ENCODE data around the gene HAVCR2.

HAVCR2 gene

DNA sequence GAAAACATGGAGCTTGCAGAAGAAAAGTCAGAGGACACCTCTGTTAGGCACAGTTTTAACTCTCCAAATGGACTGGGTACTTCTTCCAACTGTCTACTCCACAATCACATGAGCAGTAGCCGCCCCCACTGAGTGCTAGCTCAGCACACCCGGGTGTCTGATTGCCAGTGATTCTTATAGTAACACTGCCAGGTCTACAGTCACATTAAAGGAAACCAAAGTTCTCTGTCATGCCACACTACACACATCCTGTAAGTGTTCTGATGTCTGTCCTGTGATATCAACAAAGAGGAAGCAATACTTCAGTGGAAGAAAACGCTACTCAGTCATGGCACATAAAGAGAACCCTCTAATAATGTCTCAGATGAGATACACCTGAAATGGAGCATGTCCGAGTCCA, at the start of gene HAVCR2:
Gene HAVCR2 (minus strand): TSS at position 69 of the 400 bp plus-strand sequence. CDS start 61 bp downstream, at position 8.
- peak; percentile 22 to 35 for DNase-seq (ENCODE audit: low read depth in 2 of 2)

- no peak for DNase-seq (ENCODE audit: low read depth in 2 of 2)
Observed at GRCh38 chr5:157157293-157157891, 48.5 kb upstream of the HAVCR2 start.

- DNase-seq (ENCODE audit: low read depth in 2 of 2), result no peak
Observed at GRCh38 chr5:157155297-157155696, 46.5 kb upstream of the HAVCR2 start.

- DNase-seq (ENCODE audit: low read depth in 2 of 2), result no peak
Observed at GRCh38 chr5:157150995-157151394, 42.2 kb upstream of the HAVCR2 start.

DNA sequence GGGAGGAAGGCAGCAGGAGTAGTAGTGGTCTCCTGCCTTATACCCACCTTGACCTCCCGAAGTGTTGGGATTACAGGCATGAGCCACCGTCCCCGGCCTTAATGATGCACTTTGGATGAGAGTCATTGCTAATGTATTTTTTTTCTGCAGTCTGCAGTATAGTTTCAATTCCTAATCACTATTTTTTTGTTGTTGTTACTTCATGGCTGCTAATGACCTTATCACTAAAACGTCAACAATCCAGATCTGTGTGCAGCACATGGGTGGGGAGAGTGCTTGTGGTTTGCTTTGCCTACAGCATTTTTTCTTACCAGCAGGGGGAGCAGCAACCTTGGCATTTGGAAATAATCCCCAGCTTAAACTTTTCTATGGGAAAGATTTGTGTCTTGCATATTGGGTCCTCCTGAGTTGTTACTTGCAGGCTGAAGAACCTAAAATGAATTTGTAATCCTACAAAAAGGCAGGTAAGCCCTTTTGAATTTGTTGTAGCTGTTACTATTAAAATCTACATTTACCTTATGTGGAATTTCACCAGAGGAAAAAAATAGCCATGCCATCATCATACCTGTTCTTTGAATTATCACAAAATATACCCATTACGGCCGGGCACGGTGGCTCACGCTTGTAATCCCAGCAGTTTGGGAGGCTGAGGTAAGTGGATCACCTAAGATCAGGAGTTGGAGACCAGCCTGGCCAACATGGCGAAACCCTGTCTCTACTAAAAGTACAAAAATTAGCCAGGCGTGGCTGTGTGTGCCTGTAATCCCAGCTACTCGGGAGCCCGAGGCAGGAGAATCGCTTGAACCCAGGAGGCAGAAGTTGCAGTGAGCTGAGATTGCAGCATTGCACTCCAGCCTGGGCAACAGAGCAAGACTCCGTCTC, 40.1 kb upstream of the HAVCR2 start:
- DNase-seq (ENCODE audit: low read depth in 2 of 2), result peak; percentile 76 to 77

DNA sequence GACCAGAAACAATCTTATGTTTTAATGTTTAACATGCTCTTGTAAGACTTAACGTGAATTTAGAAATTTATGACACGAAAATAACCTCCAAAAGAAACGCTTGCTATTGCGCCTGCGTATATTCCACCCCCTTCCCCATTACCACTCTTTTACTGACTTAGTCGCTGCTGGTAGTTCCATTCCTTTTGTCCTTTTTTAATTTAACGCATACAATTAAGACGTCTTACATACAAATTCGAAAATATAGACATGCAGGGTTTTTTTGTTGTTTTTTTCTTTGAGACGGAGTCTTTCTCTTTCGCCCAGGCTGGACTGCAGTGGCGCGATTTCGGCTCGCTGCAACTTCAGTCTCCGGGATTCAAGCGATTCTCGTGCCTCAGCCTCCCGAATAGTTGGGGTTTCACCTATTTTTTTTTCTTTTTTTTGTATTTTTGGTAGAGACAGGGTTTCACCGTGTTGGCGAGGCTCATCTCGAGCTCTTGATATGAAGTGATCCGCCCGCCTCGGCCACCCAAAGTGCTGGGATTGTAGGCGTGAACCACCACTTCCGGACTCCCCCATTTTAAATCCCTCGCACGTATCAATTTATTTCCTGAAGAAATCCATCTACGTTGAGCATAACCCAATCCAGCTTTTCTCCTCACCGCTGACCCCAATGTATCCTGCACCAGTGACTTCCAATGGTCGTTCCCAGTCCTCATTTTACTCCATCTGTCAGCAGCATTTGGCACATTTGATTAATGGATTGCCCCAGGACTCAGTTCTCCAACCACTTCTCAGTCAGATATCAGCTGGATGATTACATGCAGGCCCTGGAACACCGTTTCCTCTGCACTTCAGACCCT, 34.5 kb upstream of the HAVCR2 start:
- peak; percentile 37 to 54 for DNase-seq (ENCODE audit: low read depth in 2 of 2)

DNA sequence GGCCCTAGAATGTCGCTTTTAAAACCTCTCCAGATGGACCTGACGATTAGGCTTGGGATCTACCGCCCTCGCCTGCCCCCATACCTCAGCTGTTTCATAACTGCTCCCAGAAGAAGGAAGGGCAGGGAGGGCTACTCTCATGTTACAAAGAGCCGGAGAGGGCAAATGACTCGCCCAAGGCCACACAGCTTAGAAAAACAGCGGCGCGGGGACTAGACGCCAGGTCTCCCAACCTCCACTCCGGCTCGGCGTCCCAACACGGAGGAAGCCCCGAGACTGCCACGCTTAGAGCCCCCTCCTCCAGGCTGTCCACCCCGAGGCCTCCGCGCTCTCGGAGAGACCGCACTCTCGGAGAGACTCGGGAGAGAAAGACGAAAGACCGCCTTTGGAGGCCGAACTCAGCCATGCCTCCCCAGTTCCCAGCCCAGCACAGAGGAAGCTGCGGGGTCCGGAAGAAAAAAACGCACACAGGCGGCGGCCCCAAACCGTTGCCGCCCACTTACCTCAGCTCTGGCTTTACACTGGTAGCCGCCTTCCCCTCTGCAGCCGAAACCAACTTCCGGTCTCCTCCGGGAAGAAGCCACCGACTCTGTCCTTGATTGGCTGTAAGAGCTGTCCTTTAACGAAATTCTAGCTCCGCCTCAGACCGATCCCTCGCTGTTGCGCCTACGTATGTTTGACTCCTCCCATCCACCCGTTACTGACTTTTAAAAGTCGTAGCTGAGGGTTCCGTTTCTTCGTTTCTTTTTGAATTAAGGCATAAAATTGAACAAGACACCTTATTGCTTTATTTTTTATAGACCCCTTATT, 33.7 kb upstream of the HAVCR2 start, which contains the start of gene MED7:
Gene MED7 (minus strand): TSS at position 549 of the 810 bp plus-strand sequence. CDS start 3,434 bp downstream, outside the sequence.
- peak; percentile 70 to 92 for DNase-seq (ENCODE audit: low read depth in 2 of 2)

DNA sequence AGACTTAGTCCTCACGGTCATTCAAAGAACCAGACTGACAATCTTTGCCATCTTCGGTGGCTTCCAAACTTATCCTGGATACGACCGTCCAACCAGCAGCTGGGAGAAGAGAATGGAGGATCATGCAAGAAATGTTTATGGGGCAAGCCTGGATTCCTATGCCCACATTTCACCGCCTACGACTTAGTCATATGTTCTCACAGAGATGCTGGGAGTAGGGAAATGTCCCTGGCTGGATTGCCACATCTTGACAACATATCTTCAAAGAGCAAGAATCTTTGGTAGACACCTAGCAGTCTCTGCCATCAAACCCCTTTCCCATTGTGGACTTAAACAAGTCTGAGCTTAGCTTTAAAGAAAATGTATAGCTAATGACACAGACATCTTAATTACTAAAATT, 28.8 kb upstream of the HAVCR2 start:
- DNase-seq (ENCODE audit: low read depth in 2 of 2), result no peak

DNA sequence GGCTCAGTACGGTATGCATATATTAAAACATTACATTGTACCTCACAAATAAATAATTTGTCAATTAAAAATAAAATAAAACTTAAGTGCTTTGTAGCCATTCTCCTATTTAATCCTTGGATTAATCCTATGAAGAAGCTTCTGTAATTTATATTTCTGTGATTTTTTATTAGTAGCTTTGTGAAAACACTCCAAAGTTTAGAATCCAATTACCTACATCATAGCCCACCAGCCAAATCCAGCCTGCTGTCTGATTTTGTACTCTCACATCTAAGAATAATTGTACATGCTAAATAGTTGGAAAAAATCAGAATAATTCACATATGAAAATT, 23.4 kb upstream of the HAVCR2 start:
- no peak for DNase-seq (ENCODE audit: low read depth in 2 of 2)

DNA sequence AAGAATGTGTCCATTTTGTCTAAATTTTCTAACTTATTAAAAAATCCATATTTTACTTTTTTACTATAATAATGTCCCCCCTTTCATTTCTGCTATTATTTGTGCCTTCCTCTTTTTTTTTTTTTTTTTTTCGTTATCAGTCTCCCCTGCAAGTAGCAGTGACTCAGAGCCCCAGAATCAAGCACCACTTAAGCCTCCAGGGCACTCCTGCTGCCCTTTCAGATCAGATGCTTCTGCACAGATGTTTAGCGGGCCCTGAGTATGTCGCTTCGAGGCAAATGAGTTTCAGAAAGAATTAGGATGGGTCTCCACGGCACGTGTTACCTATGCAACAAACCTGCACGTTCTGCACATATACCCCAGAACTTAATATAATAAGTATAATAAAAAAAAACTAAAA, 22.1 kb upstream of the HAVCR2 start:
- no peak for DNase-seq (ENCODE audit: low read depth in 2 of 2)

DNA sequence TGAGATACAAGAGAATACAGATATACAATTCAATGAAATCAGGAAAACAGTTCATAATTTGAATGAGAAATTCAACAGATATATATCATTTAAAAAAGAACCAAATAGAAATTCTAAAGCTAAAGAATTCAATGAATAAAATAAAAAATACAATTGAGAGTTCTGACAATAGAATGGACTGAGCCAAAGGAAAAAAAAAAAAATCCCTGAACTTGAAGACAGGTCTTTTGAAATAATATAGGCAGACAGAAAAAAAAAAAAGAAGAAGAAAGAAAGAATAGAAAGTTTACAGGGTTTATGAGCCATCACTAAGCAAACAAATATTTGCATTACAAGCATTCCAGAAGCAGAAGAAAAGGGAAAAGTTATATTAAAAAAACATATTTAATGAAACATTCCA, 12.9 kb upstream of the HAVCR2 start:
- no peak for DNase-seq (ENCODE audit: low read depth in 2 of 2)

DNA sequence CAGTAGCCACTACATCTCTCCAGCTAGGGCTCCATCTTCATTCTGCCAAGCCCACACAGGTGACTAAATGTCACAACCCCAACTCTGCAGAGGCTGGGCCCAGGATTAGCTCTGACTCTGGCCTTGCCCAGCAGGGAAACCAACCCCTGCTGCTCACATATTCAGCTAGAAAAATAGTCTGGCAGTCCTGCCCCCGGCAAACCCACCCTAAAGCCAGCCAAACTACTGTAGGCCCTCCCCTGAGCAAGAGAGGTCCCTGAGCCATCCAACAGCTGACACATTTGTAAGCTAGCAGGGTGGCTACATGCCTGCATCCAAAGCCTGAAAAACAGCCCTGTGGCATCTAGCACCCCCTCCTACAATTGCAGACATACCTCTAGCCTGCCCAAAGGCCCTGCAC, 11.3 kb upstream of the HAVCR2 start:
- no peak for DNase-seq (ENCODE audit: low read depth in 2 of 2)

DNA sequence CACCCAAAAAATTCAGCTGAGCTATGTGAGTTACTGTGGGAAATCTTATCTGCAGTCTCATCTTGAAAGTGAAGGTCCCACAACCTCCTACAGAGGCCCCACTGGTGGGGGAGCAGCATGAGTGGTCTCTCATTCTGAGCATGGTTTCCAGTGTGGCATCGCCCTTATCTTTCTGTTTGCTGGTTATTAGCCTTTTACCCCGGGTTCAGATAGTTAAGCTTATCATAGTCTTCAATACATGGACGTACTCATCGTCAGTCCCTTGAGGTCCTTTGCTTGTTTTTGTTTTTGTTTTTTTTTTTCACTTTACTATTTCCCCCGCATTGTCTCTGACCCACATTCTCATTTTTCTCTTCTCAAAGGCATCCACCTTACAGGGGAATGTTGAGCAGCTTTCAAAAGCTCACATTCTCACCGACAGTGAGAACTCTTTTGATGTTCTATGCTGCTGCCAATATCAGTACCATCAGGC, 7.7 kb upstream of the HAVCR2 start:
- DNase-seq (ENCODE audit: low read depth in 2 of 2), result peak in 1 of 2 donors; percentile 21

DNA sequence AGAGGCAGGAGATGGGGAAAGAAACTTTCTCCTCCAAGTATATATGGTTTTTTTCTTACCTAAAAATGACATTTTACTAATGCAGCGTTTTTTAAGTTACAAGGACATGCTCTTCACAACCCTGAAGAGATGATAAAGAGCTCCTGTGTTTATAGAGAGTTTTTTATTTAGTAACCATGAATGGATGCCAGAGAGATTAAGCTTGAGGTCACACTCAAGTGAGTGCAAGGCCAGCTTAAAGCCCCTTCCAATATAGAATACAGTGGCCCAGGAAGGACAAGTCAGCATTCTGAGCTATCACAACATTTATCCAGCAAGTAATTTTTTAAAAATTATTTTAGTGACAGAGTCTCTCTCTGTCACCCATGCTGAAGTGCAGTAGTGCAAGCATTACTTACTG, 6.7 kb upstream of the HAVCR2 start:
- no peak for DNase-seq (ENCODE audit: low read depth in 2 of 2)

DNA sequence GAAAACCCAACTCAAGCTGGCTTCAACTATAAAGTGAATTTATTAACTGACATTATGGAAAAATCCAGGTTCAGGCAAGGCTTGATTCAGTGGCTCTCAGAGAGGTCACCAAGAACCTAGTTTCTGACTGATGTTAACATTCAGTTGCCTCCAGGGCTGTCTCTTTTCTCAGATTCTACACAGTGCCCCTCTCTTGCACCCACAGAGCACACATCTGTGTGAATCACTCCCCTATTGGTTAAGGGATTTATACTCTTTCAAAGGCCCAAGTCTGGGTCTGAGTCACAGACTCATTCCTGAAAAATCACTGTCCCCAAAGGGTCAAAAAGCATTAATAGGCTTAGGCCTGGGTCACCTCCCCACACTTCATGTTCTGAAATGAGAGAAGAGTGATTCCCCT, 6.2 kb upstream of the HAVCR2 start:
- no peak for DNase-seq (ENCODE audit: low read depth in 2 of 2)

- no peak for DNase-seq (ENCODE audit: low read depth in 2 of 2)
Observed at GRCh38 chr5:157113002-157113401, 4.2 kb upstream of the HAVCR2 start.

DNA sequence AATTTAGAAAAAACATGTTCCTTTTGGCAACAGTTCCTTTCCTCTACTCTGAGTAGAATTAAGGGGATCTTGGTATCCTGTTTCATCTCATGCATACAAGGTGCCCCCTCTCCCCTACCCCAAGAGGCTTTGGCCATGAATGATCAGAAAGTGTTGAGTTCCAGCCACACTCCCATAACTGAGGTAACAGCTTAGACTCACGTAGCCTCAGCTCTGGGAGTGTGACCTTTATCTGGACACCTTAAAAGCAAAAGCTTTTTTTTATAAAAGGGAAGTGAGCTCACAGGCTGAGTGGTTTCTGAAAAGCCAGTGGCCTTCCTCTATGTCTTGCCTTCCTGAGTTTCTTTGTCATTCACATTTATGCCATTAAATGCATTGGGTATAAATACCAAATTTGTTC, 900 bp upstream of the HAVCR2 start:
- no peak for DNase-seq (ENCODE audit: low read depth in 2 of 2)

GRCh38 chr5:157107508-157107907, 1.3 kb downstream of the HAVCR2 start:
- no peak for DNase-seq (ENCODE audit: low read depth in 2 of 2)

GRCh38 chr5:157106630-157107461, 2.0 kb downstream of the HAVCR2 start:
- peak in 1 of 2 donors; percentile 11 for DNase-seq (ENCODE audit: low read depth in 2 of 2)

DNA sequence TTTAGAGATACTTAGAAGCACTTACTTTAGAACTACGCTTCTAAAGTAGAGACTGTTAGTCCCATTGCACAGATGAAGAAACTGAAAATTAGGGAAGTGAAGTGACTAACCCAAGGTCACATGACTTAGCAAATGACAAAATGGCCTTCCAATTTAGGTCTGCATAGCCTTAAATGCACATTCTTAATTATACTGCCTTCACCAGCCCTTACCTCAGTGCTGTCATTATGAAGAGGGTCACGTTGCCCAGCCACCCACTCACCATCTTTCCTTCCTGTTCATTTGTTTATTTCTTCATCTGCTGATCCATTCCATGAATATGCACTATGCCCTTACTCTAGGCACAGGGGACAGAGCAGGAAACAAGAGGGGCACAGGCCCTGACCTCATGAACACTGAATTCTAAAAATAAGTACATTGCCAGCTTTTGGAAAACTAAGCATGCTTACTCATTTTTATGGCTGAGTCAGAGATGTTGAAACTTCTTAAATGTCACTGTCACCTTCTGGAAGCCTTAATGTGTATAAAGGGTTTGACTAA, 8.6 kb downstream of the HAVCR2 start:
- DNase-seq (ENCODE audit: low read depth in 2 of 2), result peak in 1 of 2 donors; percentile 19

Data from stimulated activated CD4-positive, alpha-beta T cell treated with anti-CD3 and anti-CD28 coated beads, Interleukin-4, amount 100 ng/mL, for 48 hours (primary cell).